GM10266 (cell line): ENCODE measurements around the gene ATXN1.
A peak's percentile ranks its signal among the peaks of the same experiment; 100 is the strongest.

Source experiments
- DNase-seq: peaks from one replicate; pipeline ENCODE4 v3.0.0; 2012; ENCODE audit errors: extremely low spot score
- CTCF ChIP-seq: IDR thresholded peaks from 2 replicates; pipeline ENCODE4 v1.5.1; 2012; ENCODE audit warnings: mild to moderate bottlenecking, low read depth; ENCODE audit not compliant: control insufficient read depth, insufficient read depth; ENCODE audit errors: missing control alignments

Gene ATXN1

GRCh38 chr6:16761471-16762267, 409 bp upstream of the ATXN1 start:
- peak; percentile 56 for TF ChIP-seq CTCF
- DNase-seq: peak; percentile 88

GRCh38 chr6:16759646-16760515, 1.4 kb downstream of the ATXN1 start:
- no peak for TF ChIP-seq CTCF
- DNase-seq: peak; percentile 75

- peak; percentile 10 for DNase-seq
- no peak for TF ChIP-seq CTCF
Measured at GRCh38 chr6:16759181-16759645, 2.0 kb downstream of the ATXN1 start.

DNA sequence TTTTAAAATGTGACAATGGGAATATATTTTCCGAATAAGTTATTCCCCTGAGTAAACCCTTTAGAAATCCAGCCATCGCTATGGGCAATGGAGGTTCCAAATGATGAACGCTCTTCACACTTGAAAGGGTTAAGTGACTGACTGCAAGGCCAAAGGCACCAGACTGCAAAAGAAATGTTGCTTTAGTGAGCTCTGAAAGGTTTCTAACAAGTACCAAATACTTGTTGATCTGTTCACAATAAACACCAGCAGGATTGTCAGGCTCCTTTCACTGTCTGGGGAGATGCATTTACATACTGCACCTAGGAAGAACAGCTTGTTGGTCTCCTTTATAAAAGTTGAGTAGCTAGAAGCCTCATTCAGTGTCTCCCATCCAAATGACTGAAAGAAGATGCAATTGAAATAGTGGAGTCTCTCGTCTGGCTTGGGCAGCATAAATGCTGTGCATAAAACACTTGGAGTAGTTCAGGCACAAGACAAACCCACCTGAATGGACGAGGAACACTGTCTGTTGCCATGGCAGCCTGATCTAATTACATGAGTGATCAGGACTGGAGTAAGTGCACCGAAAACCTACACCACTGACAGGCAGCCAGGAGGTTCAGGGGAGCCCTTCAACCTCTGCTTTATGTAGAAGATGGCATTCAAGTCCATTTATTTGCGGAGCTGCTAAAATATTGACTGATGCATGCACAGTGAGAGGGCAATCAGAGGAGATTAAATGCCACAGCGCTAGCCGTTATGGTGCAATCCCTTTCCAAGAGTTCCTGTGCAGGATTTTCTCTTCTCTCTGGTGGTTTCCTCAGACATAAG, 2.9 kb downstream of the ATXN1 start:
- no peak for DNase-seq

DNA sequence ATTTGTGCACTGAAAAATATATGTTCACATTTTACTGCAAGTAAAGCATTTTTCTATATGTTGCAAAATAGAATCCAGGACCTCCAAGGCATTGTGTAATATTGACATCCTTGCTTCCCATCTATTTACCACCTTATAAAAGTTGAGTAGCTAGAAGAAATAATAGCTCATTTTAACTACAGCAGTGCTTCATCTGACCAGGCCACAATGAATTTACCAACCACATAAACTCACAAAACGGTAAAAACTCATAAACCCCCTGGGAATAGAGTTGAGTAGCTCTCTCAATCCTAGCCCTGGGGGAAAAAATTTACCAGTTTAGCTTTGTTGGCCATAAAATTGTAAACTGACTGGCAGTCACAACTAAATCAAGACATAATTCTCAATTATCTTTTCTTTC, 3.9 kb downstream of the ATXN1 start:
- no peak for TF ChIP-seq CTCF
- DNase-seq: no peak

More for the DNA sequence above, 2.9 kb downstream of the ATXN1 start:
- no peak for TF ChIP-seq CTCF

DNA sequence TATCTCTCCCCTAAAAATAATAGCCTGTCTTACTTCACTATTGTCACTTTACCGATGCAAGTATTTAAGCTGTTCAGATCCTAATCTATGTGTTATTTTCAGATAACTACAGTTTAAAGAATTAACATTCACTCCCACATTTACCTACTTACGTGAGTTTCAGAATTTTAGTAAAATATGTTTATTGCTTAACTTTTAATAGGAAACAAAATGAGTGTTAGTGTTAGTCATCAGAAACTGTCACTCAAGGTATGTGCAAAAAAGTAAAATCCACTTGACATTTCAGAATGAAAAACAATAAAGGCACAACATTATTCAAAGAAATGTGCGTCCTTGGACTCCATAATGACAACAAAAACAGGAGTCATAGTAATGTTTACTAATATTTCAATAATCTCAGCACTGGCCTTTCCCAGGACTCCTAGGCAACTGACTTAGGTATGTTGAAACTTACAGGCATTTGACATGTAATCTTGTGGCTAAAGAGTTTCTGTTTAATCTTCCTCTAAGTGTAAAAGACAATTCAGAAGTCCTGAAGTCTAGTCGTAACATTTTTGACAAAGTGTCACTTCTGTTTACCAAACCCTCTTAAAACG, 4.5 kb downstream of the ATXN1 start:
- no peak for TF ChIP-seq CTCF
- no peak for DNase-seq
